GM12801 (cell line): ENCODE data around the gene MTUS2.

Experiments used
- TF ChIP-seq, protein P1 (sequence below): IDR thresholded peaks from one replicate; pipeline ENCODE4 v1.5.1; 2011; ENCODE audit warnings: control low read depth; ENCODE audit not compliant: insufficient read length; ENCODE audit errors: extremely low read depth

The MTUS2 gene

DNA sequence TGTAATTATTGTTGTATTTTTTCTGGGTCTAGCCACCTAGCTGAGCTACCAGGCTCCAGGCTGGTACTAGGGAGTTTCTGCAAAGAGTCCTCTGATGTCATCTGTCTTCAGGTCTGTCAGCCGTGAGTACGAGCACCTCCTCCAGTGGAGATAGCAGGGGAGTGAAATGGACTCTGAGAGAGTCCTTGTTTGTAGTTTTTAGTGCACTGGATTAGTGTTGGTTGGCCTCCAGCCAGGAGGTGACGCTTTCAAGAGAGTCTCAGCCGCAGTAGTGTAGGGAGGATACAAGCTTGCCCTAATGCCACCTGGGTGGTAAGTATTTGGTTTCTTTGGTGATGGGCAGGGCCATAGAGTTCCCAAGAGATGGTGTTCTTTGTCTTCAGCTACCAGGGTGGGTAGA, 390.5 kb downstream of the MTUS2 start:
- TF ChIP-seq, protein P1, sequence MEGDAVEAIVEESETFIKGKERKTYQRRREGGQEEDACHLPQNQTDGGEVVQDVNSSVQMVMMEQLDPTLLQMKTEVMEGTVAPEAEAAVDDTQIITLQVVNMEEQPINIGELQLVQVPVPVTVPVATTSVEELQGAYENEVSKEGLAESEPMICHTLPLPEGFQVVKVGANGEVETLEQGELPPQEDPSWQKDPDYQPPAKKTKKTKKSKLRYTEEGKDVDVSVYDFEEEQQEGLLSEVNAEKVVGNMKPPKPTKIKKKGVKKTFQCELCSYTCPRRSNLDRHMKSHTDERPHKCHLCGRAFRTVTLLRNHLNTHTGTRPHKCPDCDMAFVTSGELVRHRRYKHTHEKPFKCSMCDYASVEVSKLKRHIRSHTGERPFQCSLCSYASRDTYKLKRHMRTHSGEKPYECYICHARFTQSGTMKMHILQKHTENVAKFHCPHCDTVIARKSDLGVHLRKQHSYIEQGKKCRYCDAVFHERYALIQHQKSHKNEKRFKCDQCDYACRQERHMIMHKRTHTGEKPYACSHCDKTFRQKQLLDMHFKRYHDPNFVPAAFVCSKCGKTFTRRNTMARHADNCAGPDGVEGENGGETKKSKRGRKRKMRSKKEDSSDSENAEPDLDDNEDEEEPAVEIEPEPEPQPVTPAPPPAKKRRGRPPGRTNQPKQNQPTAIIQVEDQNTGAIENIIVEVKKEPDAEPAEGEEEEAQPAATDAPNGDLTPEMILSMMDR: no peak

DNA sequence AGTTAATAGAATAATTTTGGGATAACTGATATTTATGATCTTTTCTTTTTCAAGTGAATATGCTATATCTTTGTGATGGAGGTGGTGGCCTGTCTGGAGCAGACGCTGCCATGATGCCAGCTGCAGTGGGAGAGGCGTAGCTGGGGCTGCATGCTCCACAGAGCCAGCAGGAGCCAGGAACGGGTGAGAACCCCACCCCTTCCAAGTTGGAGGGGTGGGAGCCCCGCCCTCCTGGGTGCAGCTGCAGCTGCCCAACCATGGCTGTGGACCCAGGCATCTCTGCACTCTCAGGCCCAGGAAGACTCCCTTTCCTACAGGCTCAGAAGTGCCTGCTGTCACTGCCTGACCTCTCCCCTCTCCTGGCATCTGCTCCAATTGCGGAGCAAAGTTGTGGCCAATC, 402.3 kb downstream of the MTUS2 start:
- TF ChIP-seq, protein P1: no peak

DNA sequence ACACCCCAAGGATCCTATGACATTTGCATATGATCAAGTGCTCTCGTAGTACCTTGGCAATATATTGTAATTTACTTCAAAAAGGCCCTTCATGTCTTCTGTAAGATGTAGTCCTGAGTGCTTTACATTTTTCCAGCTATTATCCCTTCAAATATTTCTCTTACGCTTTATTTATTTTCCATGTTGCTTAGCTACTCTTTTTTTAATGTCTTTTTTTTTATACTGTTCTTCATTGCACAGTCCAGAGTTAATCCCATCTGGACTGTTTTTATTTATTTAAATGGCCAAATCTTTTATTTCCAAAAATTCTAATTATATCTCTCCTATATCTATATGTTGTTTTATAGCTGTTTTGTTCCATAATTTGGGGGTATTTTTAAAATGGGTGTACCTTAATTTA, 404.1 kb downstream of the MTUS2 start:
- TF ChIP-seq, protein P1: no peak

DNA sequence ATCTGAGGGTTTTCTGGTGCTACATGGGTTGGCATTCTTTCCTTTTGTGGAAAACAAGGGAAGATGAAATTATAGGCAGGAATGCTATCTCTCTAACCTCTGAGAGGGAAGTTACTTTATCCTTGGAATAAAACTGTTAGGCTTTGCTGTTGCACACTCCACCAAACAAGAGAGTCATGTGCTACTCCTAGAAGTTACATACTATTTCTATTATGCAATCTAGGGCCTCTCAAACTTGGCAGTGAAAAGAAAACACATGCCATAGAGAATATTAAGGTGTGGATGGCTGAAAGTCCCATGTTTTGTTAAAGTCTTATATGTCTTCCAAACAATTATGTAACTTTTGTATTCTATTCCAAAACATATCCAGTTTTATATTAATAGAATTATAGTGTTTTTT, 407.4 kb downstream of the MTUS2 start:
- TF ChIP-seq, protein P1: no peak

DNA sequence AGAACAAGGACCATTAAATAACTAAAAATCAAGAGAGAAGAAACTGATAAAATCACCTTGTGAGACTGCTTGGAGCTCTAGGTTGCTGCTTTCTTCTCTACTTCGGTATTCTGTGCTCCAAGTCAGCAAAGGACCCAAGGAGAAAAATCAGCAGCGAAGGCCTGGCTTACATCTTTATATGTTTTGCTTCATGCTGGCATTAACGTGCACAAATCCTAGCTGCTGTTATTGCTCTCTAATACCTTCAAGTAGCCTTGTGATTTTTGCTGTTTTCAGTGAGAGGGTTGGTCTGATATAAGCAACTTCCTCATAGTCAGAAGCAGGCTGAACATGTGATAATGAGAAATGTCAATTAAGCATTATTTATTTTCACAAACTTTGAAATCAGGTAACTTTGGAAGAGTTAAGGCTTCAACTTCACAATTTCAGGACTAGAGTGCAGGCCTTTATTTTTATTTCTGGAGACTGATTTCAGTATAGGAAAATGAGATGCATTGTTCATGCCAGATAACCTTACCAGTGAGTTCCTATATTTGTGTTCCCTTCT, 410.2 kb downstream of the MTUS2 start:
- TF ChIP-seq, protein P1: no peak

DNA sequence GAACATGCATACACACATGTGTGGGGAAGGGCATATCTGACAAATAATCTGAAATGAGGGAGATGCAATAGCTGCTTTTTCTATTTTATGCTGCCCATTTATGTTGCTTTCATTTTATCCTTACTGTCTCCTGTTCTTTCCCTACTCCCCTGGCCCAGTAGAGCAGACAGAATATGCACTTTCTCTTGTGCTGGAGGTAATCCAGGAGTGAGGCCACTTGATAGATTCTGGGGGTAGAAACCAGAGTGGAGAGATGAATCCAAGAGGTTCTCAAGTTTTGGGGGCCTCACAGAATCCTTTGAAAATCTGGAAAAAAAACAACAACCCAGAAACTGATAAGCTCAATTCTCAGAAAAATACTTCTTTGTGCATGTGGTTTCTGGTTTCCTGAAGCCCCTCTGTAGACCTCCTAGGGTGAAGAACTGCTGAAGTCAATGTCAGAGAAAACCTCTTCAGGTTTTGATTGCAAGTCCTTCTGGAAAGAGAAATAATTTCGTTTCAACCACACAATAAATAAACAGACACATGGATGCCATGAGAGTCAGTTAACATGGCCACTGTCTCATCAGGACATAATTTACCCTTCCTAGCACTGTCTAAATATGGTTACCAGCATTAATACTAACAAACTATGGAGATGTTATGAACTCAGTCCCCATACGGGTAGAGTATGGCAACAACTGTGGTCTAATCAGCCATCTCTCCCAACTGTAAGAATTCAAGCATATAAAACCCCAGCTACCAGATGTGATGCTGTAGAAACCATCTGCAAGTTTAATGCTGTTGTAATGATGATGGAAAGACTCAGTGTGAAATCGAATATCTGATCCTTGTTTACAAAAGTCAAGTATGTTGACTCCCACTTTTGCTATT, 419.8 kb downstream of the MTUS2 start:
- TF ChIP-seq, protein P1: no peak

DNA sequence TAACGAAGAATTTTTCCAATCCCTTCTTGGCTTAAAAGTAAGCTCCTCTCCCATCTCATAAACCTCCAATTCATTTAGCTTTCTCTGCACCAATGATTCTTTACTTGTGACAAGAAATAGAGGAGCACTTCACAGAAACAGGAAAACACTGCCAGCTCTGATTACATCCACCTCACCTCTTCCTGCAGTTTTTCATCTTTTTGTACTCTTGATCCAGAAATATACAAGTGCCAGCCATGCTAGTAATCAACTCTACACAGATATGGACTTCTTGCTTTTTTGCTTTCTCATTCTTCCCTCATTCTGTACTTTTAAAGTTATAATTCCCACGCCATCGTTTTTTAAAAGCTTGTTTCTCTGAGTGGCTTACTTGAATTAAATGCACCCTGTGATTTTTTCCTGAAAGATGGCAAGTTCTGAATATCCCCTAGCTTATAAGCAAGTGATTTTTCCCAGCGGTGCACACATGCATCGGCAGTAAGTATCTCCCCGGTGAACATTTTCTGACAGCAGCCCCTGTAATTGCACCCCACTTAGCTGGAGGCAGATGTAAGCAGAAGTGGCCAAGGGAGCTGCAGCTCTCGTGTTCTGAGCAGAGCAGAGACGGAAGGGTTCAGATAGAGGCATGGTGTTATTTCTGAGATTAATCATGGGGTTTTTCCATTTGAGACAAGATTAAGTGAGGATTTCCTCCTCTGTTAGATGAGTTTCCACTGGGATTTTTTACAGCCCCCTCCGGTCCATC, 434.7 kb downstream of the MTUS2 start:
- TF ChIP-seq, protein P1: no peak
